Neural cell (in vitro differentiated cells): ENCODE measurements around the gene PTCSC3. TPM values are rescaled to one million over a fixed set of nuclear protein-coding genes. Genes with fewer than 3 reads are reported as not detected.

Source experiments
- H2AFZ ChIP-seq: fragments of 200-600, 300-800 bp; sonication (generic), shearing (Covaris generic); 2 replicates; pipeline ENCODE4 v1.6.0; 2014; ENCODE audit warnings: low read depth, mild to moderate bottlenecking, antibody characterized with exemption, low read length, moderate library complexity
- H3F3A ChIP-seq: fragments of 200-600 bp; shearing (Covaris generic); 2 replicates; pipeline ENCODE4 v1.6.1; 2016; ENCODE audit warnings: mild to moderate bottlenecking, moderate library complexity, mixed read lengths, antibody characterized with exemption, low read length; ENCODE audit not compliant: insufficient read depth, poor library complexity, severe bottlenecking
- H3K27ac ChIP-seq: fragments of 200-600, 300-800 bp; sonication (generic), shearing (Covaris generic); 2 replicates; pipeline ENCODE4 v1.5.1; 2014; ENCODE audit warnings: mild to moderate bottlenecking, low read length, moderate library complexity
- H3K27me3 ChIP-seq: fragments of 300-800, 200-600 bp; sonication (generic), shearing (Covaris generic); 2 replicates; pipeline ENCODE4 v1.6.0; 2014; ENCODE audit warnings: mild to moderate bottlenecking, low read depth, low read length, moderate library complexity; ENCODE audit not compliant: insufficient read depth
- H3K36me3 ChIP-seq: fragments of 300-800, 200-600 bp; sonication (generic), shearing (Covaris generic); 2 replicates; pipeline ENCODE4 v1.5.1; 2014; ENCODE audit warnings: mild to moderate bottlenecking, antibody characterized with exemption, low read length, moderate library complexity; ENCODE audit not compliant: insufficient read depth
- H3K4me2 ChIP-seq: fragments of 300-800, 200-600 bp; sonication (generic), shearing (Covaris generic); 2 replicates; pipeline ENCODE4 v1.6.0; 2014; ENCODE audit warnings: mild to moderate bottlenecking, low read length
- H3K4me3 ChIP-seq: fragments of 300-800, 200-600 bp; sonication (generic), shearing (Covaris generic); 2 replicates; pipeline ENCODE4 v1.5.1; 2014; ENCODE audit warnings: mild to moderate bottlenecking, low read length, moderate library complexity
- H3K79me2 ChIP-seq: fragments of 200-600 bp; shearing (Covaris generic); replicated peaks from 2 replicates; pipeline ENCODE4 v1.6.0; 2014; ENCODE audit warnings: mild to moderate bottlenecking, low read length, moderate library complexity; ENCODE audit not compliant: insufficient read depth
- H3K9ac ChIP-seq: fragments of 300-800, 200-600 bp; sonication (generic), shearing (Covaris generic); 2 replicates; pipeline ENCODE4 v1.6.1; 2016; ENCODE audit warnings: mild to moderate bottlenecking, low read length, mixed read lengths
- H3K9me2 ChIP-seq: fragments of 200-600 bp; shearing (Covaris generic); 2 replicates; pipeline ENCODE4 v1.6.1; 2016; ENCODE audit warnings: mild to moderate bottlenecking, low read length, mixed read lengths; ENCODE audit not compliant: insufficient read depth
- H3K9me3 ChIP-seq: fragments of 200-600, 300-800 bp; sonication (generic), shearing (Covaris generic); 2 replicates; pipeline ENCODE4 v1.6.1; 2016; ENCODE audit warnings: mild to moderate bottlenecking, mixed run types, low read length, moderate library complexity, mixed read lengths
- H4K20me1 ChIP-seq: fragments of 200-600 bp; shearing (Covaris generic); 2 replicates; pipeline ENCODE4 v1.6.1; 2016; ENCODE audit warnings: mild to moderate bottlenecking, mixed run types; ENCODE audit not compliant: insufficient read depth
- EP300 ChIP-seq: fragments of 450-650 bp; conservative IDR thresholded peaks from 2 replicates; pipeline ENCODE4 v1.6.1; 2014; ENCODE audit warnings: antibody characterized with exemption, mild to moderate bottlenecking, moderate library complexity; ENCODE audit not compliant: poor library complexity, severe bottlenecking
- EZH2 ChIP-seq: fragments of 200-600, 300-800 bp; shearing (Covaris generic), sonication (generic); IDR thresholded peaks from 2 replicates; pipeline ENCODE4 v1.6.1; 2014; ENCODE audit warnings: antibody characterized with exemption, low read length, borderline replicate concordance, mild to moderate bottlenecking; ENCODE audit not compliant: insufficient read depth, poor library complexity, severe bottlenecking
- MXI1 ChIP-seq: fragments of 450-650 bp; conservative IDR thresholded peaks from 2 replicates; pipeline ENCODE4 v1.6.1; 2014; ENCODE audit warnings: antibody characterized with exemption, mild to moderate bottlenecking; ENCODE audit not compliant: poor library complexity, severe bottlenecking
- POLR2AphosphoS5 ChIP-seq: IDR thresholded peaks from 2 replicates; pipeline ENCODE4 v1.6.1; 2012
- RAD21 ChIP-seq: fragments of 450-650 bp; conservative IDR thresholded peaks from 2 replicates; pipeline ENCODE4 v1.6.1; 2014; ENCODE audit warnings: antibody characterized with exemption, mild to moderate bottlenecking, moderate library complexity
- SMC3 ChIP-seq: fragments of 450-650 bp; conservative IDR thresholded peaks from 2 replicates; pipeline ENCODE4 v1.6.1; 2014; ENCODE audit warnings: antibody characterized with exemption, mild to moderate bottlenecking, moderate library complexity; ENCODE audit not compliant: poor library complexity
- TAF1 ChIP-seq: IDR thresholded peaks from 2 replicates; pipeline ENCODE4 v1.6.1; 2012; ENCODE audit warnings: low read depth
- polyA plus RNA-seq: library from polyadenylated mRNA; depleted of rRNA; stranded (reverse); fragments of >200 nt; gene quantifications from 2 replicates; pipeline ENCODE4 v1.2.3, GENCODE V29; 2014
- TF ChIP-seq, protein P1 (sequence below): IDR thresholded peaks from 2 replicates; pipeline ENCODE4 v1.6.1; 2012; ENCODE audit warnings: borderline replicate concordance
- TF ChIP-seq, protein P2 (sequence below): fragments of 450-650 bp; IDR thresholded peaks from 2 replicates; pipeline ENCODE4 v1.5.1; 2014; ENCODE audit warnings: antibody characterized with exemption, mild to moderate bottlenecking, moderate library complexity; ENCODE audit not compliant: poor library complexity, severe bottlenecking

The PTCSC3 gene
- polyA plus RNA-seq, 1 donor from 2014 or later: not detected

DNA sequence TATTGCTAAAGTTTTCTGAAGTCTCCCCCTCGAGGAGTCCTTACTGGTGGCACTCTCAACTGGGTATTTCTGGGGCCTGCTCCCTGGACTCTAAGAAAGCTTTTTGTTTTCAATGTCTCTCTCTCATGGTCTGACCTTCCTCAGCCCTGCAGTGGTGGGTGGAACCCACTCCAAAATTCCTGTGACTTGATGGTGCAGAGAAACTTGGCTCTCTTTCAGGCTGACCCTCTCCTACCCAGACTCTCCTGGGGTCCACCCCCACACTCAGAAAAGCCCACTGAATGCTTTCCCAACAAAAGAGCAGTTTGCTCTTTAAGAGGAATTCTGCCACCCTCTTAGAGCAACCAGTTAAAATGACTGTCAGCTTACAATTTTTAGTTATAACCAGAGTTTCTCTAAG is 967 bp upstream of the PTCSC3 start:
- H3K4me2 ChIP-seq: no peak overlapping the region
- H3K9ac ChIP-seq: no peak overlapping the region
- no peak overlapping the region for H3K27ac ChIP-seq
- no peaks in the 10 kb centered on the region for H3K9me3 ChIP-seq
- no peak overlapping the region for H3K4me3 ChIP-seq
- no peaks in the 10 kb centered on the region for H4K20me1 ChIP-seq
- H3K27me3 ChIP-seq: no peaks in the 10 kb centered on the region
- H3K36me3 ChIP-seq: no peaks in the 10 kb centered on the region
- no peaks in the 10 kb centered on the region for H3K9me2 ChIP-seq
- no peak for TF ChIP-seq MXI1
- no peak for TF ChIP-seq TAF1
- TF ChIP-seq EZH2: no peak
- TF ChIP-seq POLR2AphosphoS5: no peak
- TF ChIP-seq, protein P1, sequence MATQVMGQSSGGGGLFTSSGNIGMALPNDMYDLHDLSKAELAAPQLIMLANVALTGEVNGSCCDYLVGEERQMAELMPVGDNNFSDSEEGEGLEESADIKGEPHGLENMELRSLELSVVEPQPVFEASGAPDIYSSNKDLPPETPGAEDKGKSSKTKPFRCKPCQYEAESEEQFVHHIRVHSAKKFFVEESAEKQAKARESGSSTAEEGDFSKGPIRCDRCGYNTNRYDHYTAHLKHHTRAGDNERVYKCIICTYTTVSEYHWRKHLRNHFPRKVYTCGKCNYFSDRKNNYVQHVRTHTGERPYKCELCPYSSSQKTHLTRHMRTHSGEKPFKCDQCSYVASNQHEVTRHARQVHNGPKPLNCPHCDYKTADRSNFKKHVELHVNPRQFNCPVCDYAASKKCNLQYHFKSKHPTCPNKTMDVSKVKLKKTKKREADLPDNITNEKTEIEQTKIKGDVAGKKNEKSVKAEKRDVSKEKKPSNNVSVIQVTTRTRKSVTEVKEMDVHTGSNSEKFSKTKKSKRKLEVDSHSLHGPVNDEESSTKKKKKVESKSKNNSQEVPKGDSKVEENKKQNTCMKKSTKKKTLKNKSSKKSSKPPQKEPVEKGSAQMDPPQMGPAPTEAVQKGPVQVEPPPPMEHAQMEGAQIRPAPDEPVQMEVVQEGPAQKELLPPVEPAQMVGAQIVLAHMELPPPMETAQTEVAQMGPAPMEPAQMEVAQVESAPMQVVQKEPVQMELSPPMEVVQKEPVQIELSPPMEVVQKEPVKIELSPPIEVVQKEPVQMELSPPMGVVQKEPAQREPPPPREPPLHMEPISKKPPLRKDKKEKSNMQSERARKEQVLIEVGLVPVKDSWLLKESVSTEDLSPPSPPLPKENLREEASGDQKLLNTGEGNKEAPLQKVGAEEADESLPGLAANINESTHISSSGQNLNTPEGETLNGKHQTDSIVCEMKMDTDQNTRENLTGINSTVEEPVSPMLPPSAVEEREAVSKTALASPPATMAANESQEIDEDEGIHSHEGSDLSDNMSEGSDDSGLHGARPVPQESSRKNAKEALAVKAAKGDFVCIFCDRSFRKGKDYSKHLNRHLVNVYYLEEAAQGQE: no peak
- TF ChIP-seq, protein P2, sequence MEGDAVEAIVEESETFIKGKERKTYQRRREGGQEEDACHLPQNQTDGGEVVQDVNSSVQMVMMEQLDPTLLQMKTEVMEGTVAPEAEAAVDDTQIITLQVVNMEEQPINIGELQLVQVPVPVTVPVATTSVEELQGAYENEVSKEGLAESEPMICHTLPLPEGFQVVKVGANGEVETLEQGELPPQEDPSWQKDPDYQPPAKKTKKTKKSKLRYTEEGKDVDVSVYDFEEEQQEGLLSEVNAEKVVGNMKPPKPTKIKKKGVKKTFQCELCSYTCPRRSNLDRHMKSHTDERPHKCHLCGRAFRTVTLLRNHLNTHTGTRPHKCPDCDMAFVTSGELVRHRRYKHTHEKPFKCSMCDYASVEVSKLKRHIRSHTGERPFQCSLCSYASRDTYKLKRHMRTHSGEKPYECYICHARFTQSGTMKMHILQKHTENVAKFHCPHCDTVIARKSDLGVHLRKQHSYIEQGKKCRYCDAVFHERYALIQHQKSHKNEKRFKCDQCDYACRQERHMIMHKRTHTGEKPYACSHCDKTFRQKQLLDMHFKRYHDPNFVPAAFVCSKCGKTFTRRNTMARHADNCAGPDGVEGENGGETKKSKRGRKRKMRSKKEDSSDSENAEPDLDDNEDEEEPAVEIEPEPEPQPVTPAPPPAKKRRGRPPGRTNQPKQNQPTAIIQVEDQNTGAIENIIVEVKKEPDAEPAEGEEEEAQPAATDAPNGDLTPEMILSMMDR: no peak
- TF ChIP-seq RAD21: no peak
- TF ChIP-seq EP300: no peak
- no peak for TF ChIP-seq SMC3
- no peak overlapping the region for H2AFZ ChIP-seq
- H3K79me2 ChIP-seq: no peaks in the 10 kb centered on the region
- no peaks in the 10 kb centered on the region for H3F3A ChIP-seq

DNA sequence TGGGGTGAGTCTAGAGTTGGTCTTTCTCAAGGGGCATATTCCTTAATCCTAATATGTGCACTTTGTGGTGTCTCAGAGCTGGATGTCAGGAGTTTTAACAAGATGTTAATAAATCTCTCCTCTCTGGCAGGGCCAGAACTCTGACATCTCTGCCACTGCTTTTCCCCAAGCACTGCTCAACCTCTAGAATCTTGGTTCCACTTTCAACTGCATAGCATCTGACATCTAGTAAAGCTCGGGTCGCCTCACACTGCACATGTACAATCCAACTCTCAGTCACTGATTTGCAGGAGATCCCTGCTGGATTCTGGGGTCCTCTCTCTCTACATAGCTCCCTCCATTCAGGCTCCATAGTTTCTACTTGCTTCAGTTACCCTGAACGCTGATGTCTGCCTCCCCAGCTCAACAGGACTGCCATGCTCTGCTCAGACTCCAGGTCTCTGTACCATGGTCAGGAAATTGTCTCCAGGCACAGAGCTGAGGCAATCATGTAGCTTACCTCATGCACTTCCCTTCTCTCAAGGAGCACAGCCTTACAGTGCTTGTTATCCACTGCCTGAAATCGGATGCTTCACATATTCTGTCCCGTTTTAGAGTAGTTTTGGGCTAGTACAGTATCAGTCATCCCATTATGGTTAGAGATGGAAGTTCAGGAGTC is 1.6 kb downstream of the PTCSC3 start:
- Histone ChIP-seq H4K20me1 (no peaks in the 10 kb centered on the region), H3K27me3 (no peaks in the 10 kb centered on the region), H3K9ac (no peak overlapping the region), H3K9me2 (no peaks in the 10 kb centered on the region), H3F3A (no peaks in the 10 kb centered on the region), H3K79me2 (no peaks in the 10 kb centered on the region), H3K9me3 (no peaks in the 10 kb centered on the region), H3K4me2 (no peak overlapping the region), H3K36me3 (no peaks in the 10 kb centered on the region), H2AFZ (no peak overlapping the region), H3K4me3 (no peak overlapping the region), H3K27ac (no peak overlapping the region)
- TF ChIP-seq TAF1: no peak
- no peak for TF ChIP-seq POLR2AphosphoS5

DNA sequence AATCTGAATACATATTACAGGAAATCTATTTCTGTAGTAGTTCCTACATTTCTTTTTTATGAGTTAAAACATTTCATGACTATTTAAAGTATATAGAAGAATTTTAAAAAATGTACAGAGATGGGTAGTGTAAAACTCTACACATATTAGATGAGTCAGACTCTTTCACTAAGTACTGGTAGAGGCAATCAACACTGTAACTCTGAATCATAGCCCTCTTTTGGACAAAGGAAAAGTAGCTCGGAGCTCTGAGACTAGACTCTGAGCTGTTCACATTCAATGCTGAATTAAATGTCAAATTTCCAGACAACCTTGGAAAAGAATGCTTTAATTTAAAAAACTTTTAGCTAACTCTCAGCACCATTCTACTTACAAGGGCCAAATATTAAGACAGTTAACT is 3.4 kb downstream of the PTCSC3 start:
- Histone ChIP-seq H3K27me3 (no peaks in the 10 kb centered on the region), H3K9ac (no peak overlapping the region), H3K36me3 (no peaks in the 10 kb centered on the region), H3K9me2 (no peaks in the 10 kb centered on the region), H3K9me3 (no peaks in the 10 kb centered on the region), H2AFZ (no peak overlapping the region), H3K27ac (no peak overlapping the region), H3K79me2 (no peaks in the 10 kb centered on the region), H3K4me2 (no peak overlapping the region), H3F3A (no peaks in the 10 kb centered on the region), H4K20me1 (no peaks in the 10 kb centered on the region), H3K4me3 (no peak overlapping the region)
- TF ChIP-seq EZH2 (no peak), EP300 (no peak)
- TF ChIP-seq, protein P1: no peak
